ENCODE measurements around the gene ARL4C.

- TF ChIP-seq, protein P1, sequence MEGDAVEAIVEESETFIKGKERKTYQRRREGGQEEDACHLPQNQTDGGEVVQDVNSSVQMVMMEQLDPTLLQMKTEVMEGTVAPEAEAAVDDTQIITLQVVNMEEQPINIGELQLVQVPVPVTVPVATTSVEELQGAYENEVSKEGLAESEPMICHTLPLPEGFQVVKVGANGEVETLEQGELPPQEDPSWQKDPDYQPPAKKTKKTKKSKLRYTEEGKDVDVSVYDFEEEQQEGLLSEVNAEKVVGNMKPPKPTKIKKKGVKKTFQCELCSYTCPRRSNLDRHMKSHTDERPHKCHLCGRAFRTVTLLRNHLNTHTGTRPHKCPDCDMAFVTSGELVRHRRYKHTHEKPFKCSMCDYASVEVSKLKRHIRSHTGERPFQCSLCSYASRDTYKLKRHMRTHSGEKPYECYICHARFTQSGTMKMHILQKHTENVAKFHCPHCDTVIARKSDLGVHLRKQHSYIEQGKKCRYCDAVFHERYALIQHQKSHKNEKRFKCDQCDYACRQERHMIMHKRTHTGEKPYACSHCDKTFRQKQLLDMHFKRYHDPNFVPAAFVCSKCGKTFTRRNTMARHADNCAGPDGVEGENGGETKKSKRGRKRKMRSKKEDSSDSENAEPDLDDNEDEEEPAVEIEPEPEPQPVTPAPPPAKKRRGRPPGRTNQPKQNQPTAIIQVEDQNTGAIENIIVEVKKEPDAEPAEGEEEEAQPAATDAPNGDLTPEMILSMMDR (IDR thresholded peaks at IDR 0.05; ENCODE audit: poor library complexity) = no peak
- TF ChIP-seq EZH2 (IDR thresholded peaks at IDR 0.05; ENCODE audit: borderline replicate concordance) (no peak), EZH2phosphoT487 (IDR thresholded peaks at IDR 0.05; ENCODE audit: low read depth, severe bottlenecking, unreplicated experiment) (no peak)
These were observed 834 bp upstream of the ARL4C start for GRCh38 chr2:234497594-234498235.

Data from hepatocyte (in vitro differentiated cells).